HFF-Myc (cell line): ENCODE results near the gene AURKB.
A peak's percentile ranks its signal among the peaks of the same experiment; 100 is the strongest.

Experiments
- DNase-seq: peaks from one replicate; pipeline ENCODE4 v3.0.0-alpha.2; 2011; ENCODE audit warnings: low read depth; ENCODE audit errors: extremely low read depth
- H3K4me3 ChIP-seq: replicated peaks from 2 replicates; pipeline ENCODE4 v1.5.1; 2011; ENCODE audit warnings: low read depth, mild to moderate bottlenecking, control low read depth, low read length
- CTCF ChIP-seq: IDR thresholded peaks from 2 replicates; pipeline ENCODE4 v1.5.1; 2012; ENCODE audit warnings: mild to moderate bottlenecking, low read depth, low read length, control low read depth; ENCODE audit errors: missing control alignments

The AURKB gene

GRCh38 chr17:8185582-8186445, 24.6 kb downstream of the AURKB start:
- peak overlapping the region; percentile 90 for H3K4me3 ChIP-seq
- TF ChIP-seq CTCF = no peak
- DNase-seq = no peak

GRCh38 chr17:8176998-8177731, 33.2 kb downstream of the AURKB start:
- TF ChIP-seq CTCF = no peak
- peak overlapping the region; percentile 53 for H3K4me3 ChIP-seq
- DNase-seq = no peak

GRCh38 chr17:8176197-8176940, 34.0 kb downstream of the AURKB start, which contains the start of gene TMEM107:
TMEM107 (minus strand) TSS chr17:8176380; CDS start chr17:8176286, 94 bp downstream.
- DNase-seq = no peak
- no peak for TF ChIP-seq CTCF
- peak within 1 kb of the TSS; percentile 53 for H3K4me3 ChIP-seq

- no peak for DNase-seq
These were observed 34.6 kb downstream of the AURKB start for GRCh38 chr17:8175795-8176196.

GRCh38 chr17:8173871-8174322, 36.5 kb downstream of the AURKB start:
- TF ChIP-seq CTCF = no peak

More at GRCh38 chr17:8175795-8176196, 34.6 kb downstream of the AURKB start:
- no peak for TF ChIP-seq CTCF
- H3K4me3 ChIP-seq = peak overlapping the region; percentile 53

More at GRCh38 chr17:8173871-8174322, 36.5 kb downstream of the AURKB start:
- DNase-seq = no peak
- H3K4me3 ChIP-seq = peak overlapping the region; percentile 27
